SK-N-SH treated with all-trans-retinoic acid at 6 μM for 48 hours (cell line): ENCODE data around the gene LRRK1.

Experiments used
- ATAC-seq: fragments of 200-7000 bp; cut with Tn5 transposase; 3 replicates; pipeline ENCODE4 v1.9.1; 2020; ENCODE audit warnings: mild to moderate bottlenecking, moderate library complexity
- ARNTL ChIP-seq: fragments of 450-650 bp; formaldehyde crosslinking; IDR thresholded peaks from 2 replicates; pipeline ENCODE4 v1.5.0; 2020; ENCODE audit warnings: low read depth, mild to moderate bottlenecking, moderate library complexity, borderline replicate concordance
- BACH2 ChIP-seq: fragments of 250-450 bp; sonication (Bioruptor Pico); IDR thresholded peaks from 2 replicates; pipeline ENCODE4 v1.9.0; 2021; ENCODE audit warnings: mild to moderate bottlenecking, borderline replicate concordance
- CSDC2 ChIP-seq: fragments of 250-450 bp; sonication (Bioruptor Pico); IDR thresholded peaks from 2 replicates; pipeline ENCODE4 v1.5.0; 2020; ENCODE audit warnings: mild to moderate bottlenecking, moderate library complexity
- ESRRG ChIP-seq: fragments of 250-450 bp; sonication (Bioruptor Pico); IDR thresholded peaks from 2 replicates; pipeline ENCODE4 v1.6.1; 2021; ENCODE audit warnings: mild to moderate bottlenecking
- GLIS3 ChIP-seq: fragments of 250-450 bp; sonication (Bioruptor Pico); IDR thresholded peaks from 2 replicates; pipeline ENCODE4 v1.5.0; 2020; ENCODE audit warnings: mild to moderate bottlenecking, moderate library complexity
- ISL1 ChIP-seq: fragments of 250-450 bp; sonication (Bioruptor Pico); IDR thresholded peaks from 2 replicates; pipeline ENCODE4 v2.1.2; 2022; ENCODE audit warnings: mild to moderate bottlenecking, moderate library complexity
- OSR1 ChIP-seq: fragments of 250-450 bp; sonication (Bioruptor Pico); IDR thresholded peaks from 2 replicates; pipeline ENCODE4 v1.8.0; 2022; ENCODE audit warnings: moderate library complexity, mild to moderate bottlenecking, inconsistent platforms
- PPARA ChIP-seq: fragments of 250-450 bp; sonication (Bioruptor Pico); IDR thresholded peaks from 2 replicates; pipeline ENCODE4 v1.5.0; 2020; ENCODE audit warnings: mild to moderate bottlenecking, borderline replicate concordance
- RARB ChIP-seq: fragments of 250-450 bp; sonication (Bioruptor Pico); IDR thresholded peaks from 2 replicates; pipeline ENCODE4 v1.8.0; 2021; ENCODE audit warnings: mild to moderate bottlenecking, moderate library complexity
- SNAI2 ChIP-seq: fragments of 250-450 bp; sonication (Bioruptor Pico); IDR thresholded peaks from 2 replicates; pipeline ENCODE4 v1.5.0; 2020; ENCODE audit warnings: mild to moderate bottlenecking, moderate library complexity
- TCF4 ChIP-seq: fragments of 250-450 bp; sonication (Bioruptor Pico); IDR thresholded peaks from 2 replicates; pipeline ENCODE4 v1.8.0; 2021; ENCODE audit warnings: mild to moderate bottlenecking, moderate library complexity, borderline replicate concordance
- TOX ChIP-seq: fragments of 250-450 bp; sonication (Bioruptor Pico); IDR thresholded peaks from 2 replicates; pipeline ENCODE4 v1.8.0; 2021; ENCODE audit warnings: mild to moderate bottlenecking, moderate library complexity, borderline replicate concordance
- ZC3H10 ChIP-seq: fragments of 250-450 bp; sonication (Bioruptor Pico); IDR thresholded peaks from 2 replicates; pipeline ENCODE4 v1.5.1; 2021; ENCODE audit warnings: mild to moderate bottlenecking, moderate library complexity
- ZFP3 ChIP-seq: fragments of 250-450 bp; sonication (Bioruptor Pico); IDR thresholded peaks from 2 replicates; pipeline ENCODE4 v1.5.0; 2020; ENCODE audit warnings: mild to moderate bottlenecking, moderate library complexity
- ZFP30 ChIP-seq: fragments of 450-650 bp; formaldehyde crosslinking; IDR thresholded peaks from 2 replicates; pipeline ENCODE4 v1.5.0; 2022; ENCODE audit warnings: mild to moderate bottlenecking, moderate library complexity
- ZNF565 ChIP-seq: fragments of 450-650 bp; formaldehyde crosslinking; conservative IDR thresholded peaks from 2 replicates; pipeline ENCODE4 v1.5.0; 2020; ENCODE audit warnings: low read depth, mild to moderate bottlenecking, moderate library complexity
- ZNF70 ChIP-seq: fragments of 450-650 bp; formaldehyde crosslinking; IDR thresholded peaks from 2 replicates; pipeline ENCODE4 v1.5.0; 2020; ENCODE audit warnings: mild to moderate bottlenecking, moderate library complexity
- TF ChIP-seq, protein P1 (sequence below): fragments of 250-450 bp; sonication (Bioruptor Pico); IDR thresholded peaks from 2 replicates; pipeline ENCODE4 v1.5.0; 2020; ENCODE audit warnings: mild to moderate bottlenecking, moderate library complexity
- TF ChIP-seq, protein P2 (sequence below): fragments of 250-450 bp; sonication (Bioruptor Pico); IDR thresholded peaks from 2 replicates; pipeline ENCODE4 v1.5.1; 2020; ENCODE audit warnings: low read depth, mild to moderate bottlenecking, moderate library complexity
- TF ChIP-seq, protein P3 (sequence below): fragments of 250-450 bp; sonication (Bioruptor Pico); IDR thresholded peaks from 2 replicates; pipeline ENCODE4 v1.8.0; 2020; ENCODE audit warnings: mild to moderate bottlenecking, moderate library complexity, borderline replicate concordance
- TF ChIP-seq, protein P4 (sequence below): fragments of 250-450 bp; sonication (Bioruptor Pico); IDR thresholded peaks from 2 replicates; pipeline ENCODE4 v1.5.1; 2021; ENCODE audit warnings: mild to moderate bottlenecking, moderate library complexity
- TF ChIP-seq, protein P5 (sequence below): fragments of 250-450 bp; sonication (Bioruptor Pico); IDR thresholded peaks from 2 replicates; pipeline ENCODE4 v1.8.0; 2021; ENCODE audit warnings: low read depth, mild to moderate bottlenecking, moderate library complexity, borderline replicate concordance

LRRK1 gene

DNA sequence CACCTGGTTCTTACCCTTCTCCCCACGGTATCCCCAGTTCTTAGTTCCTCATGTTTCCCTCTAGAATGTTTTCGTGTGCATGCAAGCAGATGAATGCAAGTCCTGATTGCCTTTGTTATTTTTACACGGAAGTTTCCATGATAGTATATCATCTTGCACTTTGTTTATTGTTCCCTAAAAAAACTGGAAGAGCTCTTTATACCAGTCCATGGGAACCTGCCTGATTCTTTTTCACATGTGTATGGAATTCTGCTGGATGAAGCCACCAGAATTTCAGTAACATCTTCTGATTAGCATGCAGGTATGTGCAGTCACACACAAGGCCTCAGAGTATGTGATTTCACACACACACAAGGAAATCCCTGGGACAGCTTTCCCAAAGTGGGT, 16.0 kb upstream of the LRRK1 start (continued):
- TF ChIP-seq, protein P1, sequence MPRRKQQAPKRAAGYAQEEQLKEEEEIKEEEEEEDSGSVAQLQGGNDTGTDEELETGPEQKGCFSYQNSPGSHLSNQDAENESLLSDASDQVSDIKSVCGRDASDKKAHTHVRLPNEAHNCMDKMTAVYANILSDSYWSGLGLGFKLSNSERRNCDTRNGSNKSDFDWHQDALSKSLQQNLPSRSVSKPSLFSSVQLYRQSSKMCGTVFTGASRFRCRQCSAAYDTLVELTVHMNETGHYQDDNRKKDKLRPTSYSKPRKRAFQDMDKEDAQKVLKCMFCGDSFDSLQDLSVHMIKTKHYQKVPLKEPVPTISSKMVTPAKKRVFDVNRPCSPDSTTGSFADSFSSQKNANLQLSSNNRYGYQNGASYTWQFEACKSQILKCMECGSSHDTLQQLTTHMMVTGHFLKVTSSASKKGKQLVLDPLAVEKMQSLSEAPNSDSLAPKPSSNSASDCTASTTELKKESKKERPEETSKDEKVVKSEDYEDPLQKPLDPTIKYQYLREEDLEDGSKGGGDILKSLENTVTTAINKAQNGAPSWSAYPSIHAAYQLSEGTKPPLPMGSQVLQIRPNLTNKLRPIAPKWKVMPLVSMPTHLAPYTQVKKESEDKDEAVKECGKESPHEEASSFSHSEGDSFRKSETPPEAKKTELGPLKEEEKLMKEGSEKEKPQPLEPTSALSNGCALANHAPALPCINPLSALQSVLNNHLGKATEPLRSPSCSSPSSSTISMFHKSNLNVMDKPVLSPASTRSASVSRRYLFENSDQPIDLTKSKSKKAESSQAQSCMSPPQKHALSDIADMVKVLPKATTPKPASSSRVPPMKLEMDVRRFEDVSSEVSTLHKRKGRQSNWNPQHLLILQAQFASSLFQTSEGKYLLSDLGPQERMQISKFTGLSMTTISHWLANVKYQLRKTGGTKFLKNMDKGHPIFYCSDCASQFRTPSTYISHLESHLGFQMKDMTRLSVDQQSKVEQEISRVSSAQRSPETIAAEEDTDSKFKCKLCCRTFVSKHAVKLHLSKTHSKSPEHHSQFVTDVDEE (CRISPR knock-in tag) = no peak

DNA sequence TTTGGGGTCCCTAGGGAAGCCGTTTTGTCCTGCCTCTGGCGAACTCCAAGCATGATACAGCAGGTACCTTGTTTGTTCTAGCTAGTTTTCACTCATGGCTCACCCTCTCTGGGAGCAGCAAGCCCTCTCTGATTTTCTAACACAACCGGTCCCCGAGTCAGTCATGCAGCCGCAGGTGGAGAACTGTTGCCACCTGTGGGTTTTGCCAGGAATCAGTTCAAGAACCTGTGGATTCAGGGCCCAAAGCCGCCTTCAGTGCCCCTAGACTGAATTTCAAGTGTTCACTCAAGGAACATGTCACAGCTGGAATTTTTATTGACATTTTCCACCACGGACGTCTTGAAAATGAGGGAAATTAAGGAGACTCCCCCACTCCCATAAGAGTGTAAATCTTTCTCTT, 13.3 kb upstream of the LRRK1 start:
- no peak for ATAC-seq

DNA sequence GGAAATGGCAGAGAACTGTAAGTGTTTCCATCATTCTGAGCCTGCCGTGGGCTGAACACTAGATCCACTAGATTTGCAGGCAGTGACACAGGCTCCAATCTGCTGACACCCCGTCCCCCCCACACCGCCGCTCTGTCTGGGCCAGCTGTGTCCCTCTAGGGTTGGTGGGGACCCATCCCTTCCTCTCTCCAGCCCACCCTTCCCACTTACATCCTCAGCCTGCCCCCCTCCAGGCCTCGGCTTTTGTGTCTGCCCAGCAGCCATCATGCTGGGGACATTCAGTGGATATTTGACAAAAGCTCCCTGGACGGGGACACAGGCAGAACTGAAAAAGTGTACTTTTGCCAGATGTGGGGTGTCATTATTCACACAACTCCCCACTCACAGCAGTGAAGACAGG, 10.7 kb upstream of the LRRK1 start:
- no peak for TF ChIP-seq ZNF70 (CRISPR knock-in tag)
- no peak for TF ChIP-seq RARB (CRISPR knock-in tag)
- no peak for TF ChIP-seq ZC3H10 (CRISPR knock-in tag)
- TF ChIP-seq, protein P2, sequence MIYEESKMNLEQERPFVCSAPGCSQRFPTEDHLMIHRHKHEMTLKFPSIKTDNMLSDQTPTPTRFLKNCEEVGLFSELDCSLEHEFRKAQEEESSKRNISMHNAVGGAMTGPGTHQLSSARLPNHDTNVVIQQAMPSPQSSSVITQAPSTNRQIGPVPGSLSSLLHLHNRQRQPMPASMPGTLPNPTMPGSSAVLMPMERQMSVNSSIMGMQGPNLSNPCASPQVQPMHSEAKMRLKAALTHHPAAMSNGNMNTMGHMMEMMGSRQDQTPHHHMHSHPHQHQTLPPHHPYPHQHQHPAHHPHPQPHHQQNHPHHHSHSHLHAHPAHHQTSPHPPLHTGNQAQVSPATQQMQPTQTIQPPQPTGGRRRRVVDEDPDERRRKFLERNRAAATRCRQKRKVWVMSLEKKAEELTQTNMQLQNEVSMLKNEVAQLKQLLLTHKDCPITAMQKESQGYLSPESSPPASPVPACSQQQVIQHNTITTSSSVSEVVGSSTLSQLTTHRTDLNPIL (CRISPR knock-in tag) = no peak
- no peak for TF ChIP-seq ZFP30
- ATAC-seq = no peak

More for the DNA sequence above, 13.3 kb upstream of the LRRK1 start:
- TF ChIP-seq, protein P3, sequence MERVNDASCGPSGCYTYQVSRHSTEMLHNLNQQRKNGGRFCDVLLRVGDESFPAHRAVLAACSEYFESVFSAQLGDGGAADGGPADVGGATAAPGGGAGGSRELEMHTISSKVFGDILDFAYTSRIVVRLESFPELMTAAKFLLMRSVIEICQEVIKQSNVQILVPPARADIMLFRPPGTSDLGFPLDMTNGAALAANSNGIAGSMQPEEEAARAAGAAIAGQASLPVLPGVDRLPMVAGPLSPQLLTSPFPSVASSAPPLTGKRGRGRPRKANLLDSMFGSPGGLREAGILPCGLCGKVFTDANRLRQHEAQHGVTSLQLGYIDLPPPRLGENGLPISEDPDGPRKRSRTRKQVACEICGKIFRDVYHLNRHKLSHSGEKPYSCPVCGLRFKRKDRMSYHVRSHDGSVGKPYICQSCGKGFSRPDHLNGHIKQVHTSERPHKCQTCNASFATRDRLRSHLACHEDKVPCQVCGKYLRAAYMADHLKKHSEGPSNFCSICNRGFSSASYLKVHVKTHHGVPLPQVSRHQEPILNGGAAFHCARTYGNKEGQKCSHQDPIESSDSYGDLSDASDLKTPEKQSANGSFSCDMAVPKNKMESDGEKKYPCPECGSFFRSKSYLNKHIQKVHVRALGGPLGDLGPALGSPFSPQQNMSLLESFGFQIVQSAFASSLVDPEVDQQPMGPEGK = no peak
- TF ChIP-seq CSDC2 (CRISPR knock-in tag) (no peak), ZNF70 (CRISPR knock-in tag) (no peak), ZNF565 (CRISPR knock-in tag) (no peak), RARB (CRISPR knock-in tag) (no peak), SNAI2 (CRISPR knock-in tag) (no peak)

DNA sequence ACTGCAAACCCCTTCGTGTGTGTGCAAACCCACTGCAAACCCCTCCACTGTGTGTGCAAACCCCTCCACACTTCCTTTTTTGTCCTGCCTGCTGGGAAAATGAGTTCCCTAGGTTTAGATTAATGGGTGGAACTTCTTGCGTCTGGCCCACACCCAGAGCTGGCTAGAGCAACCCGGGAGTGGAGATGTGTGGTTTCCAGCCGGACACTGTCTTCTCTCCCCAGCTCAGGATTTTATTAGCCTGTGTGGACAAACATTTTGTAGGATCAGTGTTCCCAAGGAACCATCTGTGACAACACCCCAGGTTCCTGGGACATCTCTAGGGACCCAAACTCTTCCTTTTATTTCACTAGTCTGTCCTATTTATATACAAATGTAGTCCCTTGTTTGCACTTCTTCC, 9.6 kb upstream of the LRRK1 start:
- no peak for TF ChIP-seq ZNF70 (CRISPR knock-in tag)
- TF ChIP-seq ZC3H10 (CRISPR knock-in tag) = no peak
- no peak for TF ChIP-seq RARB (CRISPR knock-in tag)
- no peak for TF ChIP-seq BACH2 (CRISPR knock-in tag)
- TF ChIP-seq CSDC2 (CRISPR knock-in tag) = no peak
- no peak for TF ChIP-seq ARNTL
- no peak for TF ChIP-seq ZNF565 (CRISPR knock-in tag)
- no peak for TF ChIP-seq OSR1 (CRISPR knock-in tag)
- no peak for TF ChIP-seq ZFP3 (CRISPR knock-in tag)
- TF ChIP-seq SNAI2 (CRISPR knock-in tag) = no peak
- ATAC-seq = no peak

DNA sequence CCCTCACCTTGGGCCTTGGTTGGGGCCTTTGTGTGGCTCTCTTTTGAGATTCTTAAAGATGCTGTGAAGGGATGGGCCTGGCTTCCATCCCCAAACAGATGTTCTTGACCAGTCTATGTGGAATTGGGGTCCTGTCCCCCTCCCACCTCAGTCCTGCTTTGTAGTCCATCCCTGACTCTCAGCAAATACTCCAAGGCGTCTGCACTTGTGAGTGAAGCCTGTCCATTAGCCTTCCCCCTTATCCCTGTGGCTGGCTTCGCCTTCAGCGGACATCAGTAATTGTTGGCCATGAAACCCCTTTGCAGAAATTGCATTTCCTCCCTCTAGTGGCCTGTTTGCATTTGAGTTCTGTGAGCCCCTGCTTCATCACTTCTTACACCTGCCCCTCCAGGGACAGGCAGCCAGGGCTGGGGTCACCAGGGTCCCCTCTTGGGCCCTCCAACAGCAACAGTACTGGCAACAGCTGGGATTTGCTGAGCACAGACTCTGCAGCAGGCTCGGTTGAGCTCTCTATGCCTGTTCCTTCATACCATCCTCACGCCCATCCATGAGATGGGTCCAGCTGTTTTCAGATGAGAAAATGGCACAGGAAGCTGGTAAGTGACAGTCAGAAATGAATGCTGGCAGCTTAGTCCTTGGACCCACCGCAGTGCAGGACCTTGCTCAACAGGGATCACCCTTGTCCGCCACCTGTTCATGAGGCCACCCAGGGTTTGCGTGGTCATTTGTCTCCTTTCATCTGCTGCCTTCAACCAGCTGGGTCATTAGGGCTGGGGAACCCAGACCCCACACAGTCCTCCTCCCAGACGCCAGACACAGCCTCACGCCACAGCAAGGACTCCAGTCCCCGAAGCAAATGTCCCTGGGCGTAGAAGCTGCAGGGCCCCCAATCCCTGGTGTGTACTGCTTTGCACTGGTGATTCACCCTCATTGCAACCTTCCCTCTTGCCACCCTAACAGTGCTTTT, 8.9 kb upstream of the LRRK1 start:
- ATAC-seq = peak; percentile 20; the same call in 1 of the 3 replicates
- TF ChIP-seq, protein P4, sequence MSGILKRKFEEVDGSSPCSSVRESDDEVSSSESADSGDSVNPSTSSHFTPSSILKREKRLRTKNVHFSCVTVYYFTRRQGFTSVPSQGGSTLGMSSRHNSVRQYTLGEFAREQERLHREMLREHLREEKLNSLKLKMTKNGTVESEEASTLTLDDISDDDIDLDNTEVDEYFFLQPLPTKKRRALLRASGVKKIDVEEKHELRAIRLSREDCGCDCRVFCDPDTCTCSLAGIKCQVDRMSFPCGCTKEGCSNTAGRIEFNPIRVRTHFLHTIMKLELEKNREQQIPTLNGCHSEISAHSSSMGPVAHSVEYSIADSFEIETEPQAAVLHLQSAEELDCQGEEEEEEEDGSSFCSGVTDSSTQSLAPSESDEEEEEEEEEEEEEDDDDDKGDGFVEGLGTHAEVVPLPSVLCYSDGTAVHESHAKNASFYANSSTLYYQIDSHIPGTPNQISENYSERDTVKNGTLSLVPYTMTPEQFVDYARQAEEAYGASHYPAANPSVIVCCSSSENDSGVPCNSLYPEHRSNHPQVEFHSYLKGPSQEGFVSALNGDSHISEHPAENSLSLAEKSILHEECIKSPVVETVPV (CRISPR knock-in tag) = no peak
- no peak for TF ChIP-seq ZNF565 (CRISPR knock-in tag)
- no peak for TF ChIP-seq ARNTL
- no peak for TF ChIP-seq TCF4 (CRISPR knock-in tag)
- no peak for TF ChIP-seq PPARA
- TF ChIP-seq CSDC2 (CRISPR knock-in tag) = no peak
- no peak for TF ChIP-seq RARB (CRISPR knock-in tag)
- TF ChIP-seq, protein P5, sequence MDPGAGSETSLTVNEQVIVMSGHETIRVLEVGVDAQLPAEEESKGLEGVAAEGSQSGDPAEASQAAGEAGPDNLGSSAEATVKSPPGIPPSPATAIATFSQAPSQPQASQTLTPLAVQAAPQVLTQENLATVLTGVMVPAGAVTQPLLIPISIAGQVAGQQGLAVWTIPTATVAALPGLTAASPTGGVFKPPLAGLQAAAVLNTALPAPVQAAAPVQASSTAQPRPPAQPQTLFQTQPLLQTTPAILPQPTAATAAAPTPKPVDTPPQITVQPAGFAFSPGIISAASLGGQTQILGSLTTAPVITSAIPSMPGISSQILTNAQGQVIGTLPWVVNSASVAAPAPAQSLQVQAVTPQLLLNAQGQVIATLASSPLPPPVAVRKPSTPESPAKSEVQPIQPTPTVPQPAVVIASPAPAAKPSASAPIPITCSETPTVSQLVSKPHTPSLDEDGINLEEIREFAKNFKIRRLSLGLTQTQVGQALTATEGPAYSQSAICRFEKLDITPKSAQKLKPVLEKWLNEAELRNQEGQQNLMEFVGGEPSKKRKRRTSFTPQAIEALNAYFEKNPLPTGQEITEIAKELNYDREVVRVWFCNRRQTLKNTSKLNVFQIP = no peak
- no peak for TF ChIP-seq GLIS3
- TF ChIP-seq TOX = no peak
- TF ChIP-seq OSR1 (CRISPR knock-in tag) = no peak
- no peak for TF ChIP-seq ISL1 (CRISPR knock-in tag)
- TF ChIP-seq, protein P3 = no peak
- TF ChIP-seq SNAI2 (CRISPR knock-in tag) = no peak
- no peak for TF ChIP-seq ESRRG (CRISPR knock-in tag)
